Ishikawa (cell line): ENCODE results near the gene KRAS.

Experiments
- CEBPB ChIP-seq: IDR thresholded peaks from 2 replicates; pipeline ENCODE4 v1.6.1; 2012
- CREB1 ChIP-seq: IDR thresholded peaks from 2 replicates; pipeline ENCODE4 v1.6.1; 2012; ENCODE audit warnings: low read depth
- EGR1 ChIP-seq: IDR thresholded peaks from 2 replicates; pipeline ENCODE4 v1.6.1; 2012
- EP300 ChIP-seq: IDR thresholded peaks from 2 replicates; pipeline ENCODE4 v1.6.1; 2012; ENCODE audit warnings: borderline replicate concordance
- FOXM1 ChIP-seq: IDR thresholded peaks from 2 replicates; pipeline ENCODE4 v1.6.1; 2012; ENCODE audit warnings: low read depth, borderline replicate concordance
- MAX ChIP-seq: IDR thresholded peaks from 2 replicates; pipeline ENCODE4 v1.6.1; 2012
- NFIC ChIP-seq: IDR thresholded peaks from 2 replicates; pipeline ENCODE4 v1.6.1; 2012
- RAD21 ChIP-seq: IDR thresholded peaks from 2 replicates; pipeline ENCODE4 v1.6.1; 2012; ENCODE audit warnings: low read depth
- REST ChIP-seq: IDR thresholded peaks from 2 replicates; pipeline ENCODE4 v1.6.1; 2012; ENCODE audit warnings: low read depth, mild to moderate bottlenecking
- TAF1 ChIP-seq: IDR thresholded peaks from 2 replicates; pipeline ENCODE4 v1.6.1; 2012; ENCODE audit warnings: low read depth, mild to moderate bottlenecking
- TCF12 ChIP-seq: IDR thresholded peaks from 2 replicates; pipeline ENCODE4 v1.6.1; 2012; ENCODE audit warnings: low read depth
- TEAD4 ChIP-seq: IDR thresholded peaks from 2 replicates; pipeline ENCODE4 v1.6.1; 2012
- USF1 ChIP-seq: IDR thresholded peaks from 2 replicates; pipeline ENCODE4 v1.6.1; 2012
- YY1 ChIP-seq: IDR thresholded peaks from 2 replicates; pipeline ENCODE4 v1.6.1; 2012; ENCODE audit warnings: low read depth
- ZBTB7A ChIP-seq: IDR thresholded peaks from 2 replicates; pipeline ENCODE4 v1.6.1; 2012; ENCODE audit warnings: low read depth

KRAS gene

GRCh38 chr12:25156061-25156460 is 94.7 kb downstream of the KRAS start:
- TF ChIP-seq USF1 (no peak), REST (no peak), TAF1 (no peak), TEAD4 (no peak), MAX (no peak), CREB1 (no peak), ZBTB7A (no peak), FOXM1 (no peak), RAD21 (no peak), TCF12 (no peak), EGR1 (no peak), EP300 (no peak), YY1 (no peak), CEBPB (no peak), NFIC (no peak)

- TF ChIP-seq TEAD4 (no peak), RAD21 (peak; percentile 56)
Observed at GRCh38 chr12:25155022-25155576, 95.6 kb downstream of the KRAS start.
